Measurements from ENCODE around the gene FRMD4A. TPM values are rescaled to one million over a fixed set of nuclear protein-coding genes. Genes with fewer than 3 reads are reported as not detected.

FRMD4A gene
- total and polyA plus RNA-seq, 2 of the 4 experiments (the other 2 are of a cell fraction) = 30.3 to 68.8 TPM

DNA sequence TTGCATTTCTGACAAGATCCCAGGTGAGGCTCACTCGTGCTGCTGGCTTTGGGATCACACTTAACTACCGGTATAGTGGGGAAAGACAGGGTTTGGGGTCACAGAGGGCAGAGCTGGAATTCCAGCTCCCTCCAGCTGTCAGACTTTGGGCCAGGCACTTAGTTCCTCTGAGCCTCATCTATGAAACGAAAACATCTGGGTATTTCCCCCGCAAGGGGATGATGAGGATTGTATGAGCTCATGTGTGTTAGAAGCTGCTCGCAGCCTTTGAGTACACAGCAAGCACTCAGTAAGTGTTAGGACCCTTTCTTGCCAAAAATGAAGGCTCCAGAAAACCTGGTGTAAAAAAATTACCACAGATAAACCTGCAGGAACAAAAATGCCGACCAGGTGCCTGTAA is 677.9 kb downstream of the FRMD4A start:
- BruUV-seq (replicated peaks) = no TSS peak
- ChIA-PET CTCF (no interaction called here), POLR2A (ENCODE audit: unreplicated experiment) (no interaction called here)
- intact Hi-C loops (cut with micrococcal nuclease) = no loop called here
- Histone ChIP-seq H4K8ac (ENCODE audit: low read depth in 2 of 2, low read length in 2 of 2) (no peak overlapping the region), H3K18ac (ENCODE audit: low read depth, low read length) (no peak overlapping the region), H3K14ac (replicated peaks; ENCODE audit: low read depth, low read length) (no peak overlapping the region), H3K56ac (ENCODE audit: extremely low read depth, insufficient read depth, low read length) (no peak overlapping the region), H2BK120ac (ENCODE audit: low read depth, low read length) (no peak overlapping the region), H3K4ac (ENCODE audit: low read depth, low read length) (no peak overlapping the region), H2AK5ac (ENCODE audit: low read depth, low read length) (no peak overlapping the region), H3K27me3 (ENCODE audit: control insufficient read depth, insufficient read depth, low read length) (no peaks in the 10 kb centered on the region), H3K79me1 (ENCODE audit: low read depth in 1 of 2, low read length in 2 of 2) (peaks cover 4 to 38% of the 10 kb centered on the region in 2 experiments; a peak in 3 of 4 replicates), H2AK9ac (replicated peaks; ENCODE audit: low read depth, low read length, poor library complexity) (no peak overlapping the region), H3K4me3 (ENCODE audit: insufficient read depth, low read depth, low read length) (no peak overlapping the region), H4K20me1 (ENCODE audit: insufficient read depth, low read length) (peaks cover 9% of the 10 kb centered on the region; the same call in 1 of the 2 replicates), H3K9me1 (ENCODE audit: insufficient read depth, low read length) (no peaks in the 10 kb centered on the region; the same call in 1 of the 2 replicates), H3K23ac (ENCODE audit: low read depth, low read length) (no peak overlapping the region), H4K5ac (ENCODE audit: low read depth, low read length) (no peak overlapping the region), H2AFZ (replicated peaks; ENCODE audit: low read length, poor library complexity) (no peak overlapping the region), H3K36me3 (ENCODE audit: control insufficient read depth, insufficient read depth, low read length) (peaks cover 63% of the 10 kb centered on the region), H2BK15ac (ENCODE audit: low read depth, low read length) (no peak overlapping the region), H3K4me1 (ENCODE audit: control insufficient read depth, insufficient read depth, low read length) (no peaks in the 10 kb centered on the region), H2BK20ac (ENCODE audit: low read depth, low read length) (no peak overlapping the region), H3K9me3 (ENCODE audit: control insufficient read depth, insufficient read depth, low read length) (no peaks in the 10 kb centered on the region), H3K4me2 (ENCODE audit: low read depth, low read length) (no peak overlapping the region), H2BK5ac (ENCODE audit: low read depth, low read length, poor library complexity, severe bottlenecking) (no peak overlapping the region), H4K91ac (ENCODE audit: insufficient read depth, low read depth, low read length) (no peak overlapping the region), H3K9ac (ENCODE audit: low read depth, low read length) (no peak overlapping the region), H3K27ac (ENCODE audit: insufficient read depth, low read length) (no peak overlapping the region)
- in situ Hi-C loops (cut with MboI; ENCODE audit: low sequenced_read_pairs) = loop anchor here (25.0 kb wide), 1 partner anchor 434 kb away; no protein-coding TSS in a partner anchor
- dilution Hi-C loops (cut with HindIII; ENCODE audit: low sequenced_read_pairs, unreplicated experiment) = no loop called here
- TF ChIP-seq MAZ (IDR thresholded peaks at IDR 0.05; ENCODE audit: borderline replicate concordance, low read depth, low read length) (no peak), BHLHE40 (IDR thresholded peaks at IDR 0.05; ENCODE audit: low read depth, low read length) (no peak)
- TF ChIP-seq, protein P1, sequence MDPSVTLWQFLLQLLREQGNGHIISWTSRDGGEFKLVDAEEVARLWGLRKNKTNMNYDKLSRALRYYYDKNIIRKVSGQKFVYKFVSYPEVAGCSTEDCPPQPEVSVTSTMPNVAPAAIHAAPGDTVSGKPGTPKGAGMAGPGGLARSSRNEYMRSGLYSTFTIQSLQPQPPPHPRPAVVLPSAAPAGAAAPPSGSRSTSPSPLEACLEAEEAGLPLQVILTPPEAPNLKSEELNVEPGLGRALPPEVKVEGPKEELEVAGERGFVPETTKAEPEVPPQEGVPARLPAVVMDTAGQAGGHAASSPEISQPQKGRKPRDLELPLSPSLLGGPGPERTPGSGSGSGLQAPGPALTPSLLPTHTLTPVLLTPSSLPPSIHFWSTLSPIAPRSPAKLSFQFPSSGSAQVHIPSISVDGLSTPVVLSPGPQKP (IDR thresholded peaks at IDR 0.05; ENCODE audit: borderline replicate concordance, low read depth, low read length) = no peak
- DNase-seq (no peak), ATAC-seq (ENCODE audit: low read depth) (0 out of 2 replicates have a peak, but pooled peaks have one; percentile 27)
- 80% methylated on average over 2 of the region's 6 CpGs; no CpG with 5 or more reads in 1 of the 2 experiments for WGBS, 2 experiments (ENCODE audit: extremely low coverage in 2 of 2, insufficient read length in 1 of 2)

Measured in IMR-90 (cell line).